GM12878 (cell line): Measurements from ENCODE around the gene F12.

ENCODE experiments used
- NRF1 ChIP-seq: conservative IDR thresholded peaks from 2 replicates; pipeline ENCODE4 v1.6.1; 2011; ENCODE audit warnings: mild to moderate bottlenecking, low read depth, low read length, improper control_type of control experiment
- POLR2AphosphoS5 ChIP-seq: IDR thresholded peaks from 2 replicates; pipeline ENCODE4 v1.6.1; 2011; ENCODE audit warnings: mild to moderate bottlenecking, low read length, inconsistent platforms
- SRF ChIP-seq, 2 experiments: IDR thresholded peaks; 2 replicates each; pipeline ENCODE4 v1.6.1; 2011; ENCODE audit warnings: low read depth in 2 of 2, low read length in 2 of 2, mild to moderate bottlenecking in 1 of 2, moderate library complexity in 1 of 2
- ZBTB33 ChIP-seq: fragments of 450-650 bp; IDR thresholded peaks from 2 replicates; pipeline ENCODE4 v1.6.1; 2017; ENCODE audit warnings: mild to moderate bottlenecking
- ZSCAN29 ChIP-seq: fragments of 450-650 bp; IDR thresholded peaks from 2 replicates; pipeline ENCODE4 v1.6.1; 2017; ENCODE audit warnings: mild to moderate bottlenecking, moderate library complexity
- TF ChIP-seq, protein P1 (sequence below), 3 experiments: IDR thresholded peaks in 2 of 3; conservative IDR thresholded peaks in 1 of 3; 2 replicates each; pipeline ENCODE4 v1.5.1; 2011; ENCODE audit warnings: low read depth in 3 of 3, low read length in 3 of 3, mild to moderate bottlenecking in 3 of 3, control low read depth in 2 of 3, moderate library complexity in 2 of 3, inconsistent platforms in 1 of 3, mixed read lengths in 1 of 3; ENCODE audit not compliant: control insufficient read depth in 2 of 3, insufficient read depth in 1 of 3; ENCODE audit errors: extremely low read depth in 1 of 3
- TF ChIP-seq, protein P2 (sequence below): IDR thresholded peaks from 2 replicates; pipeline ENCODE4 v1.6.1; 2012; ENCODE audit warnings: low read length, inconsistent platforms

DNA sequence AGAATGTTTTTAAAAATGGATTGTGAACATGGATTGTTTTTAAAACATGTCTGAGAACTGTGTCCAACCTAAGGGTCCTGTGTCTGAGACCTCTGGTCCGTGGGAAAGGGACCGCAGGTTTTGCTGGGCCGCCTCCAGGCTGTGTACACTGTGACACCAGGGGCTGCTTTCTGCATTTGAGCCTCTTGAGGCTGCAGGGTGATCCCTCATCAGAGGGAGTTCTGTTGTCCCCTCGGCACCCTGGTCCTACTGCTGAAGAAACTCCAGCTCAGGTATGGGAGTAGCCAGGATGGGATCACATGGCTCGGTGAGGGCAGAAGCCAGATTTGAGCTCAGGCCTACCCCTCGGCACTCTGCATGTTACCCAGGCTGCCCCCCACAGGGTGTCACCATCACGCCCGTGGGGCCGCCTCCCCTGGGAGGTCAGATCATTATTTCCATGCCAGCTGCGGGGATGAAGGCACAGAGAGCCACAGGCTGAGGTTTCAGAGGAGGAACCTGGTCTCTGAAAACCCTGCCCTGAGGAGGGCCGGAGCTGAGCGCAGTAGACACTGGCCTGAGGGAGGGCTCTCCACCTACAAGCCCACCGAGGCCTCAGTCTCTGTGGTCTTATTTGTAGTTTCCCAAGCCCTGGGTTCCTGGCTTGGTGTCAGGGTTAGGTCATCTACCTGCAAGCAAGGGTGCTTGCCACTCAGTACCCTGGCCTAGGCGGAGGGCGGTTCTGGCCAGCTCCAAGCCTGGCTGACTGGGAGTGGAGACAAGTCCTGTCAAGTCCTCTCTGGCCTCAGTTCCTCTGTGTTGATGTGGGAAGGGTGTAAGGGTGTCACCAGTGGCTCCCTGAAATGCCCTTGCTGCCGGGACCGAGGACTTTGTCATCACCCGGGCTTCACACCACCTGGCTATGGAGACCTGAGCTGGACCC, 40.0 kb upstream of the F12 start:
- TF ChIP-seq, protein P1, sequence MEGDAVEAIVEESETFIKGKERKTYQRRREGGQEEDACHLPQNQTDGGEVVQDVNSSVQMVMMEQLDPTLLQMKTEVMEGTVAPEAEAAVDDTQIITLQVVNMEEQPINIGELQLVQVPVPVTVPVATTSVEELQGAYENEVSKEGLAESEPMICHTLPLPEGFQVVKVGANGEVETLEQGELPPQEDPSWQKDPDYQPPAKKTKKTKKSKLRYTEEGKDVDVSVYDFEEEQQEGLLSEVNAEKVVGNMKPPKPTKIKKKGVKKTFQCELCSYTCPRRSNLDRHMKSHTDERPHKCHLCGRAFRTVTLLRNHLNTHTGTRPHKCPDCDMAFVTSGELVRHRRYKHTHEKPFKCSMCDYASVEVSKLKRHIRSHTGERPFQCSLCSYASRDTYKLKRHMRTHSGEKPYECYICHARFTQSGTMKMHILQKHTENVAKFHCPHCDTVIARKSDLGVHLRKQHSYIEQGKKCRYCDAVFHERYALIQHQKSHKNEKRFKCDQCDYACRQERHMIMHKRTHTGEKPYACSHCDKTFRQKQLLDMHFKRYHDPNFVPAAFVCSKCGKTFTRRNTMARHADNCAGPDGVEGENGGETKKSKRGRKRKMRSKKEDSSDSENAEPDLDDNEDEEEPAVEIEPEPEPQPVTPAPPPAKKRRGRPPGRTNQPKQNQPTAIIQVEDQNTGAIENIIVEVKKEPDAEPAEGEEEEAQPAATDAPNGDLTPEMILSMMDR (IDR thresholded peaks at IDR 0.05 in 2 of 3, conservative IDR thresholded peaks at IDR 0.05 in 1 of 3; ENCODE audit: control insufficient read depth in 2 of 3, extremely low read depth in 1 of 3, insufficient read depth in 1 of 3, low read depth in 3 of 3, low read length in 3 of 3), result no peak
- no peak for TF ChIP-seq NRF1
- no peak for TF ChIP-seq ZBTB33
- TF ChIP-seq, protein P2, sequence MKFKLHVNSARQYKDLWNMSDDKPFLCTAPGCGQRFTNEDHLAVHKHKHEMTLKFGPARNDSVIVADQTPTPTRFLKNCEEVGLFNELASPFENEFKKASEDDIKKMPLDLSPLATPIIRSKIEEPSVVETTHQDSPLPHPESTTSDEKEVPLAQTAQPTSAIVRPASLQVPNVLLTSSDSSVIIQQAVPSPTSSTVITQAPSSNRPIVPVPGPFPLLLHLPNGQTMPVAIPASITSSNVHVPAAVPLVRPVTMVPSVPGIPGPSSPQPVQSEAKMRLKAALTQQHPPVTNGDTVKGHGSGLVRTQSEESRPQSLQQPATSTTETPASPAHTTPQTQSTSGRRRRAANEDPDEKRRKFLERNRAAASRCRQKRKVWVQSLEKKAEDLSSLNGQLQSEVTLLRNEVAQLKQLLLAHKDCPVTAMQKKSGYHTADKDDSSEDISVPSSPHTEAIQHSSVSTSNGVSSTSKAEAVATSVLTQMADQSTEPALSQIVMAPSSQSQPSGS, result no peak
- TF ChIP-seq ZSCAN29, result no peak
- TF ChIP-seq POLR2AphosphoS5, result peak; percentile 32; the same call in 1 of the 2 replicates
- TF ChIP-seq SRF (IDR thresholded peaks at IDR 0.05; ENCODE audit: low read depth in 2 of 2, low read length in 2 of 2), result no peak
